Activated naive CD4-positive, alpha-beta T cell (primary cell): ENCODE data around the gene HSPA12B.

ENCODE experiments used
- DNase-seq, 4 experiments: peaks; one replicate each; lab custom pipeline; 2025; lab: John Stamatoyannopoulos, UW

Gene HSPA12B

DNA sequence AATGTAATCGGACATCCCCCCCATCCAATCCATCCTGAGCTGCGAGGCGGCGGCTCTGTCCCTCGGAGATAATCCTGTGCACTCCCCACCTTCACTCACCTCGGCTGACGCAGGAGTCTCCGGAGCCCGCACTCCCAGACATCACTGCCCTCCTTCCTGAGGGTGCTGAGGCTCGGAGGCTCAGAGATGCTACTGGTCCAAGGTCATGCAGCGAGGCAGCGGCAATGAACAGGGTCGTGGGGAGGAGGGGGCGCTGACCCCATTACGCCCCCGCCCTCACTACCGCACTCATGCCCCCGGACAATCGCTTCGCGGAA lies 34.6 kb downstream of the HSPA12B start:
- no peak for DNase-seq

GRCh38 chr20:3767427-3768341 lies 35.2 kb downstream of the HSPA12B start, which contains the start of gene ADISSP:
Gene ADISSP, minus strand, starts transcription at chr20:3767753. Its CDS starts 7,653 bp downstream, at chr20:3760100.
- DNase-seq: peak; percentile 79 to 93 (median 92)

DNA sequence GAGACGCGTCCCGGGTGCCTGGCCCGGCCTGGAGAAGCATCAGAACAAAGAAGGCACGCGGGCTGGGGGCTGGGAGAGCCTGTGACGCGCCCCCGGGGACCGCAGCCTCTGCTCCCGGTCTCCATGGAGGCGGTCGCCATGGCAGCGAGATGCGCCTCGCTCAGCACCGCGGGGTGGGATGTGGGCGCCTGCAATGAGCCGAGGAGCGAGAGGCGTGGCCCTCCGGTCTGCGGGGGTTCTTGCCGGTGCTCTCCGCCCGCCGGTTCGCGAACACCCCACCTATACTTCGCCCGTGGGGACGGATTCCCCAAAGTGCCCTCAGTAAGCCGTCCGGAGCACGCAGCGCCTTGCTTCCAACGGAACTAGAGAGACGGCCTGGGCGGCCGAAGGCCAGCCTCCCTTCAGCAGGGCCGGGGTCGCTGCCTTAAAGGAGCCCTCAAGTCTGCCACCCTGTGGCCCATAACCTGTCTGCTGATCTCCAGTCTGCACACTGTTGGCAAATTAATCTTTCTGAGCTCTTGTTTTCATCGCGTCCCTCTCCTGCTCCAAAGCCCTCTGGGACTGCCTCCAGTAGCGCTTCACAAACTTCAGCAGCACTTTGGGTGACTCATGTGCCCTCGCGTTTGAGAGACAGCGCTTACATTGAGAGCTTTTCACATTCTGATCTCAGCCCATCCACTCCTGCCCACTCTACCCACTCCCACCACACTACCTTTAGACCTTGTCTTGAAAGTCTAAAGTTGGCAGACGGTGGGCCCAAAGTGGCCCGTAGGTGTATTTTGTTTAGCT lies 36.1 kb downstream of the HSPA12B start:
- peak; percentile 52 to 80 (median 65) for DNase-seq

DNA sequence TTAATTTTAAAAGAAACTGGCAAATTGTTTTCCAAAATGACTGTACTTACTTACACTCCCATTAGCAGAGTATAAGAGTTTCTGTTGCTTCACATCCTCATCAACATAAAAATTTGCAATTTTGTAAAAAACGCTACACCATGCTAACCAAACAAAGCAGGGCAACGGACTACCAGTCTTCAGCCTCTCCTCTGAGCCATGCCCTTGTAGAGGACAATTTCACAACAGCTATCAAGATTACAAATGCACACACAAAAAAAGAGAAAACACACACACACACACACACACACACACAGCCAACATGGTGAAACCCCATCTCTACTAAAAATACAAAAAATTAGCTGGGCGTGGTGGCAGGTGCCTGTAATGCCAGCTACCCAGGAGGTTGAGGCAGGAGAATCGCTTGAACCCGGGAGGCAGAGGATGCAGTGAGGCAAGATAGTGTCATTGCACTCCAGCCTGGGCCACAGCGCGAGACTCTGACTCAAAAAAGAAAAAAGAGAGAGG lies 39.1 kb downstream of the HSPA12B start:
- DNase-seq: no peak

DNA sequence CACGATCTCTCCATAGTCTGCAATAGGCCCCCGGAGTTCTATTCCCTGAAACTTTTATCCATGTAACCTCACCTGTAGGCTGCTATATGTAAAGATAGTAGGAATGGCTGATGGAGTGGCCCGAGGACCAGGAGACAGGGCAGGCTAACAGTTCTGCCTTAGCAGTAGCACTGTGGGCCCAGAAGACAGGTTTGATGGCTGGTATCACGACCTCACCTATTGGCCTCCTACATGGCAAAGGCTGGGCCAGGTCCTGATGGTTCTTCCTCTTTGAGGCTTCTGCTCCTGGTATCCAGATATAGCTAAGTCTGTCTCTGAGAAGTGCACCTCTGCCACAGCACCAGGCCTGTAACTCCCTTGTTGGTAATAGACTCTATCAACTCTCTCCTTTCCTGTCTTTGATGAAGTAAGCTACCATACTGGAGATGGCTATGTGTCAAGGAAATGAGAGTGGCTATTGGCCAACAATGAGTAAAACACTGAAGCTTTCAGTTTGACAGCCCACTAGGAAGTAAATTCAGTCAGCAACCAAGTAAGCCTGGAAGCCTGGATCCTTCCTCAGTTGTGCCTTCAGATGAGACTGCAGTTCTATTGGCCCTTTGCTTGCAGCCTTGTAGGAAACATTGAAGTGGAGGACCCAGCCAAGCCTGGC lies 43.1 kb downstream of the HSPA12B start:
- no peak for DNase-seq

GRCh38 chr20:3777381-3777715 lies 44.9 kb downstream of the HSPA12B start:
- DNase-seq: no peak

- DNase-seq: peak in 1 of 4 experiments; percentile 23
Measured at GRCh38 chr20:3777716-3778629, 45.5 kb downstream of the HSPA12B start.

DNA sequence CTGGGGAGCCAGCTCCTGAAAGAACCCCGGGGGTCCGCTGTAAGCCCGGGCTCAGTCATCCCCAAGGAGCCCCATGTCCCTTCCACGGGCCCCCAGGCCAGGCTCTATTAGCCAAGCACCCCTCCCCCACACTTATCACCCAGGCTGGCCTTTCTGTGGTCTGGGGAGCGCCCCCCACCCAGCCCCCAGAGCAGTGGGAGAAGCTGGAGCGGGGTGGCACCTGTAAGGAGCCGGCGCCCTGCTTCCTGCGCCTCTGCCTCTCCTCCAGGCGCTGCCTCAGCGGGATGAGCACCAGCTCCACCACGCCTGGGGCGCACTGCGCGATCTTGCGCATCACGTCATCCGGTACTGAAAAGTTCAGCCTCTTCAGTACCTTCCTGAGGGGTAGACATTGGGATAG lies 46.5 kb downstream of the HSPA12B start:
- no peak for DNase-seq

DNA sequence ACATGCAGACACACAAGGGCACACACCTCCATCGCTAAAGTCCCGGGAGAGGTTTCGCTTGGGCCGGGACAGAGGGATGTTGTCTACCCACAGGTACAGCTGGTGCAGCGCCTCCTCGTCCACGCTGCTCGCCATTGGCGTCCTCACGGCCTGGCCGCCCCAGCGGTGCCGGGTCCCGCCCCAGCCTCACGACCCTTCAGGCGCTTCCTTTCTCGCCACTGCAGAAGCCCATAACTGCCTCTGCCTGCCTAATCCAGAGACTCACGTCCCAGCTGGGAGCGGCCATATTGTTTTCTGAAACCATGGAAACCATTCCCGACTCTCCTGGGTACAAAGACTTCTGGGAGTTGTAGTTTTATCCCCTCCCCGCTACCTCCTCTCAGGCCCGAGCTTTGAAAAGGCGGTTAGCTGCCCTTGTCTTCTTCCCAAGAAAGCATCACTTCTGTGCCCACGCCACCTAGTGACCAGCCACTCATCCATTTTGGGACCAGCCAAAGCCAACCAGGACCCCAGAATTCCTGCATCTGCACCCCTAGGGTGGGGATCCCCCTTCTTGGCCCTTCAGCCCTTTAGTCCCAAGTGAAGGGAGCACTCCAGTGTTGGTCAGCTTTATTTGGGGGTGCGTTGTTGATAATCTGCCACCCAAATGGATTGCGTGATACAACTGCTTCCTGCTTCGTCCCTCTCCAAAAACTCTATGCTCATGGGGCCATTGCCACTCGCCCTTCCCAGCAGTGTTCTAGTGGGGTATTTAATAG lies 48.8 kb downstream of the HSPA12B start, which contains the start of gene SPEF1:
Gene SPEF1 (minus strand): TSS at position 296 of the 758 bp plus-strand sequence. CDS start 161 bp downstream, at position 135.
- no peak for DNase-seq

- DNase-seq: no peak
Measured at GRCh38 chr20:3782597-3782996, 50.1 kb downstream of the HSPA12B start.

DNA sequence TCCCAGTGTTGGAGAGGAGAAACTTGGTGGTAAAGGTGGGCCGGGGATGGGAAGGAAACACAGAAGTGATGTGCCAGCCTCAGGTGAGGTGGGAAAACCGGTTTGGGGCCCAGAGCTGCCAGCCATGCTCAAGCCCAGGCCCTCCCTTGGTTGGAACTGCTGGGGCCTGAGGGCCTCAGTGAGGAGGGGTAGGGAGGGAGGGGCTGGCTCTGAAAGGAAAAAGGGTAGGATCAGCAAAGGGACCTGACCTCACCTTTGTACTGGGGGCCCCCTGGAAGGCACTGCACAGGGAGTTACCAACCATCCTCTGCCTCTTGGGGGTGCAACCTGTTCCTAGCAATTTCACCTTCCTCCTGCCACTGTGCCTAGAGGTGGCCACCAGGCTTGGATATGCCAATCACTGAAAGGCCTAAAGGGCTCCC lies 50.6 kb downstream of the HSPA12B start:
- DNase-seq: no peak

DNA sequence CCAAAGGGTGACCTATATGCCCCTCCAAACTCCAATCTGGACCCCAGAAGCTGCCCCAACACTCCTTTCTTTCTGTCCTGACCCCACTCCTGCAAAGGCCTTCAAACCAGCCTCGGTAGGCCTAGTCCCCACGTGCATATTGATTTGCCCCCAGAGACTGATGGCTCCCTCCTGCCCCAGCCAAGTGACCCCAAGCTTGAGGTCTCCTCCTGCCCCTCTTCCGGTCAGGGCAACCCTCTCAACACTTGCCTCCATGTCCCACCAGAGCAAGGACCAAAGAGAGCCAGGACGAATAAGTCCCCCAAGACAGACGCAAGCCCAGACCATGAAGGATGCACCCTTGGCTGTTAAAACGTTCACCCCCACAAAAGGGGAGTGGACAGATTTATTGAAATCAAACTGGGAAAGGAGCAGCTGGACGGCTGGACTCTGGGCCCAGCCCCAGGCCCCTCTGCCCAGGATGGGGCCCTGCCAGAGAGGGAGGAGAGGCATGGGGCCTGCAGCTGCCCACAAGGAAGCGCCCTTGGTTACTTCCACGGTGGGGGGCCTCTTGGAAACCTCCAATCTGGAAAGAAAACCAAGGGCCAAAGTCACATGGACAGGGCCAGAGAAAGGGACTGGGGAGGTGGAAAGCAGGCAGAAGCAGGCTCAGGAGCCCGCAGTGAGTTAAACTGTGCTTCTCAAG lies 51.2 kb downstream of the HSPA12B start:
- no peak for DNase-seq

- DNase-seq: no peak
Measured at GRCh38 chr20:3784216-3784853, 51.9 kb downstream of the HSPA12B start.

DNA sequence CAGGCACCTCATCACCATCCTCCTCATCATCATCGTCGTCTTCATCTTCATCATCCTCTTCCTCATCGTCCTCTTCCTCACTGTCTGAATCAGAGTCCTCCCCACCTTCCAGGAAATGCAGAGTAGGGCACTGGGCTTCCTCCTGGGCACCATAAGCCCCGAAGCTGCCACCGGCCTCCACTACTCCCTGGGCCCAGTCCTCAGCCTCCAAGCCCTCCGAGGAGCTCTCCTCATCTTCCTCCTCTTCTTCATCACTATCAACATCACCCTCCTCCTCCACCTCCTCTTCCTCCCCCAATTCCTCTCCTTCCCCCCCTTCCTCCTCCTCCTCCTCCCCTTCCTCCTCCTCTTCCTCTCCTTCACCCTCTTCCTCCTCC lies 52.4 kb downstream of the HSPA12B start:
- no peak for DNase-seq

DNA sequence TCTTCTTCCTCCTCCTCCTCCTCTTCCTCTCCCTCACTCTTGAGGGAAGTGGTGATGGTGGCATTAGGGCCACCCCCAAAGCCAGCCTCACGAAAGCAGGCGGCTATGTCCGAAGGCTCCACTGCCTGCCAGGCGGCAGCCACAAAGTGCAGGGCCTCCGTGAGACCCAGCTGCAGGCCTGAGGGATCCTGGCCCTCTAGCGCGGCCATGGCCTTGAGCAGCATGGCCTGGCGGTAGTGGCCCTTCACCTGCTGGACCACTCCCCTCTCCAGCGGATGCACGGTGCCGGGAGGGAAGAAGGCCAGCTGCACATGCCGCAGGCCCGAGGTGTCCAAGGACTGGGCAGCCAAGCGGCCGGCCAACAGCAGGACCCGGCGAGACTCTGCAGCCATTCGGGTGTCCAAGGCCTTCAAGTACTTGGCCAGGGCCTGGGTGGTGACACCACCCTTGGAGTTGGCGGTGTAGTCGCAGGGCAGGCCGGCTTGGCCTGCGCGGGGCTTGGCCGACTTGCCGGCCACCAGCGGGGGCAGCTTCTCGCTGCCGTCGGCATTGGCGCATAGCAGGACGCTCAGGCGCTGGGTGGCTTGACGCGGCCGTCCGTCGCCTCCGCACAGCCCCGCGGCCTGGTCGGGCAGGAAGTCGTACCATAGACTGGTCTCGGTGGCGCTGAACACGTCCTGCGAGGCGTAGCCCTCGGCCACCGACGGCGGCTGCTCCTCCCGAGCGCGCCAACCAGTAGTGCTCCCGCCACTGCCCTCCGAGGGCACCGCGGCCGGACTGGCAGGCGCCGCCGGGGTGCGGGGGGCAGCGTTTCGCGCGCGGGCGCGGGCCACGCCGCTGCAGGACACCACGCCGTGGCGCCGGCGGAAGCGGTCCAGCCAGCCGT lies 53.0 kb downstream of the HSPA12B start:
- no peak for DNase-seq

- peak in 1 of 4 experiments; percentile 35 for DNase-seq
Measured at GRCh38 chr20:3786126-3786484, 53.6 kb downstream of the HSPA12B start.

- DNase-seq: peak; percentile 76 to 91 (median 84)
Measured at GRCh38 chr20:3786665-3787323, 54.3 kb downstream of the HSPA12B start, which contains the start of gene CENPB. Gene CENPB, minus strand, starts transcription at chr20:3786740. Its CDS starts 257 bp downstream, at chr20:3786483.
